Smooth muscle cell of the brain vasculature (primary cell): ENCODE results near the gene CACNA1D.
"Not testable (repeated sequence)": the region's sequence is repeated elsewhere in the genome, so short reads cannot be mapped to it uniquely, and the experiment has no call there.

Source experiments
- DNase-seq: peaks from one replicate; pipeline ENCODE4 v3.0.0-alpha.2; 2012; ENCODE audit warnings: low read depth, low spot score

The CACNA1D gene

DNA sequence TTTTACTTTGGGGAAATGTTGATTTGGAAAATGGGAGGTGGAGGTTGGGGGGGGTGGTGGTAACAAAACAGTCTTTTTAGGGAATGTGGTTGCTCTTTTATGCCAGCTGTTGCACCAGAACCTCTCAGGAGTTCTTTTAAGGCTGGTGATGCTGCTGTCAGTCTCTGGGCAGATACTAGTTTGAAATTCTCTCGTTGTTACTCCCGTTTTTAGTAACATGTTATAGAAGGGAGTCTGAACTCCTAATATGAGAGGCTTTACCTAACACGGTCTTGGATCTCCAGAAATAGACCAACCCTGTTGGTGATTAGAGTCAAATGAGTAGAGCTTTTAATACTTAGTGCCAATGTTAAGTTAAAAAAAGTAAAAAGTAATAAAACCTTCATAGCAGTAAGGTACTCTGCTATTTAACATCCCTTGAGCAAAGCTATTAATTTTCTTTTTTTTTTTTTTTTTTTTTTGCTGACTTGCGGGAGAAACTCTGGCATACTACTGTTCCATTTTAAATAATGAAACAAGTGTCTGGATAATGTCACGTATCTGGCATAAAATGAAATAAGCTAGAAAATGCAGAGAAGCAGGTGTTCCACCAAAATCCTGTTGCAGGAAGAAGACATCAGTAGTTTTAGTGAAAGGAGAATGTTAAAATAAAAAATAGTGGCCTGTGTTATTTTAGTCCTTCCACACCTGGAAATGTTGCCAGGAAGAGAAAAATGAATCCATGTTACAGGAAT is 156.7 kb downstream of the CACNA1D start:
- DNase-seq = no peak

DNA sequence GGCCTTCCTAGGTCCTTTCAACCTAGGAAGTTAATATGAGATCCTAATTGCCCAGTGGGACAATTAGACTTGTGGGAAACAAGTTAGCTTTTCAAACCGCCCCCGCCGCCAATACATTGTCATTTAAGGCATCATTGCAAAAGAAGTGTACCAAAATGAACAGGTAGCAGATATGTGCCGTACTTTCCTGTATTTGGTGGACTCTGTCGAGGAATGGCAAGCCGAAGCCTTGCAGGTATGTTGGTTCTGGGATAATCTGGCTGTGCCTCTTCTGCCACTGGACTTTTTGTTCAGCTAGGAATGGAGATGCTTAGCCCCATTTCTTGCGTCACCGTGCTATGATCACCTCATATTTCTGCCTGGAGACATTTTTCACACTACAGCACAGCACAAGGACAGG is 157.5 kb downstream of the CACNA1D start:
- no peak for DNase-seq

DNA sequence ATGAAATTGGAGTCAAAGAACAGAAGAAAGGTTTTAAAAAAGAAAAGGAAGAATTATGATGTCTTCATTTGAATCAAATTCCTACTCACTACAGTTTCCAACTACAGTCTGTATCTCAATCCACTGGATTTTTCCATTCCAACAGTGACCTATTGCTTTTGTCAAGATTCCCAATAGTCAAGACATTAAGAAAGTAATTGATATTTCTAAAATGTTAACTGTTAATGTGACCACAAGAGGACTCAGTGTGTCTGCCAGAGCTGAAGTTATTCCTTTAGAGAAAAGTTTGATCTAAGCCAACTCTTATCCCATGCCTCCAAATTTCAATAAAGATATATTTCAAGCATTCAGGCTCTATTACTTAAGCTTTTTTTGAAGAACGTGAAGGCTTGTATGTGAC is 163.2 kb downstream of the CACNA1D start:
- no peak for DNase-seq

DNA sequence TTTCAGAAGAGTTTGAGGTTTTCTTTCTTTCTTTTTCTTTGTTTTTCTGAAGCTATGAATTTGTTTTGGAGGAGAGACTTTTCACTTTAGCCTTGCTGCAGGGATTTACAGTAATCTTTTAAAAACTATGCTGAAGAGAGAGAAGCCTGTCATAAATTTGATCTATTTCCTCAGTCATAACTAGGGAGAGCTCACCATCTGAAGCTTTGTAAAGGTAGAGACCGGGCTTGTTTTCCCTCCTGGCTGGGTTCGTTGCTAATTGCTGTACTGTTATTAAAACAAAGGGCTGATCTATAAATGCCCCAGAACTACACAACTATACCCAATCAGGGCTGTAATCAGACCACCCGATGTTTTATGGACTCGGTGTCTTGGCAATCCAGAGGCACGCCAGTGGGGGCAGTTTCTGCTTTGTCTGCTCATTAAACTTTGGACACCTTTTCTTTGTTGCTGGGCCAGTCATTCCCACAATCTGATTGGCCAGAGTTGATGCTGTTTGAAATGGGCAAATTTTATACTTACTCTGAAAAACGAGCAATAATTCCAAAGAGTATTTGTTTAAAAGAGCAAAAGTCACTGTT is 164.3 kb downstream of the CACNA1D start:
- no peak for DNase-seq

DNA sequence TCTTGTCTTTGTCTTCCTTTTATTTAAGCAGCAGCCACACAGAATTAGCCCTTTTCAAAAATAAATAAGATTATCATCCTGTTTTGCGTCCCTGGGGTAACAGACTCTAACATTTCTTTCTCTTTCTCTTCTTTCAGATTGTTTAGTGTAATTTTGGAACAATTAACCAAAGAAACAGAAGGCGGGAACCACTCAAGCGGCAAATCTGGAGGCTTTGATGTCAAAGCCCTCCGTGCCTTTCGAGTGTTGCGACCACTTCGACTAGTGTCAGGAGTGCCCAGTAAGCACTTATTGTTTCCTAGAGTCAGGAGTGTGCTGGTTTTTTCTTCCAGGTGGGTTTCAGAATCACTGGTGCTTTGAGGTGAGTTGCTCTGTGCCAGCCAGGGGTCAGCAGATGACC is 165.6 kb downstream of the CACNA1D start:
- DNase-seq = no peak

DNA sequence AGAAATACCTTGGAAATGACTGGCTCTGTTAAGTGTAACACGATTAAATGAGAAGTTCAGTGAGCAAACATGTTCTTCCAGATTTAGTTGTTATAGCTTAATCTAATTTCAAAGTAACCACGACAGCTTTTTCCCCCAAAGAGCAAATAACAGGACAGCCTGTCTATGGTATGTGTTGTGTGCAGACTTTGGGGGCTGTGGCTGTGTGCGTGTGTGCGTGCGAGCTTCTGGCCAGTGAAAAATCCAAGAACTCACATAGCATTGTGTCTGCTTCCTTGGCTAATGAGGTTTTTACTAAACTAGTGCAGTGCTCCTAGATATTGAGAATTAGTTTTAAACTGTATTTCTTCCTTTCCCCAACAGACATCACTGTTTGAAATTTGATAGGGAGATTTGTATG is 167.1 kb downstream of the CACNA1D start:
- no peak for DNase-seq

DNA sequence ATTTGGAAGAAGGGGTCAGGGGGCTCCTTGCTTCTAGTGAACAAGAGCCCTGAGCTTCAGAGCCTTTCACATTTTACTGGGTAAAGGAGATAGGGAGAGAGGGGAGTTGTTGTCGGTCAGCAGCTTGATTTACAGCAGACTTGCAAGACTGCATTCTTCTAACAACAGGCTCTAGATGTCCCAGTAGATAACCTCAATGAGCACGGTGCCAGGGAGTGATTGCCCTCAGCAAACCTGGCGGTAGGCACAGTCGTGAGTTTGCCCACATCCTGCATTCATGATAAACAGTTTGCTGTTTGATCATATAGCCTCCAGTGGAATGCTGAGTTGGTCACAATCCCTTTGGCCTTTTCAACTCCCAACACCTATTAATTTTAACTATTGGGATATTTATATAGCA is 170.4 kb downstream of the CACNA1D start:
- DNase-seq = not testable (repeated sequence)

DNA sequence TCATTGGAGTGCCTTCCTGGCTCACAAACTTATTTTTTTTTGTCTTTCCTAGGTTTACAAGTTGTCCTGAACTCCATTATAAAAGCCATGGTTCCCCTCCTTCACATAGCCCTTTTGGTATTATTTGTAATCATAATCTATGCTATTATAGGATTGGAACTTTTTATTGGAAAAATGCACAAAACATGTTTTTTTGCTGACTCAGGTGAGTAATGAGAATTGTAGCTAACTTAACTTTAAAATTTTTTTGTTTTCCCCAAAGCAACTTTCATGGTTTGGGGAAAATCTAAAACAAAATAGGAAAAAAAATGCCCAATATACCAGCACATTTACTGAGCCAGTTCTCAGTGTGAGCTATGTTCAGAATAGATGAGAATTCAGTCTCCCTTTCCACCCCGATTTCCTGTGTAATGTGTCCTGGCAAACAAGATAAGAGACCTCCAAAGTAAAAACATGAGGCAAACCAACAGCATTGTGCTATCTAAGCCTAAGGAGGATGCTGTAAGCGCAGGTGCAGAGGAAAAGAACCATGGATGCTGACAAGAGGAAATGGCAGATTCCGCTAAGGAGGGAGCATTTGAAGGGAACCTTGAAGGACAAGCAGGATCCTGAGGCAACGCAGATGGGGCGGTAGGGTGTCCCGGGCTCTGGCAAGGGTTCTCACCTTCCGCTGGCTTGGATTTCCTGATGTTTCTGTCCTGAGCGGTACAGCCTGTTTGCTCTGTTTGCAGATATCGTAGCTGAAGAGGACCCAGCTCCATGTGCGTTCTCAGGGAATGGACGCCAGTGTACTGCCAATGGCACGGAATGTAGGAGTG is 171.4 kb downstream of the CACNA1D start:
- DNase-seq = no peak

DNA sequence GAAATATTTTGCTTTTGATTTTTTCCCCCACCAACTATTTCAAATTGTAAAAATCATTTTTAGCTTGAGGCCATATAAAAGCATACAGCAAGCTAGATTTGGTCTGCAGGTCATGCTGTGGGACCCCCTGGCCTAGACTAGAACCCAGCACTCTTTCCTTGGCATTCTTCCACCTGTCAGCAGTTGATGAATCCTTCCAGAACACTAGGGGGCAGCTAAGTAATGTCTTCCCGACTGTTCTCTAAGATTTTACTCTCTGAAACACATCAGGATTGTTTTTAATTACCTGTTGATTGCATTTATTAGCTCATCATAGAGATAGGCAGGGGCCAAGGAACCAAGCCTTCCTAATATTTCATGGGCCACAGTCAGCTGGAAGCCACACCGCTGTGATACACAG is 174.5 kb downstream of the CACNA1D start:
- no peak for DNase-seq

DNA sequence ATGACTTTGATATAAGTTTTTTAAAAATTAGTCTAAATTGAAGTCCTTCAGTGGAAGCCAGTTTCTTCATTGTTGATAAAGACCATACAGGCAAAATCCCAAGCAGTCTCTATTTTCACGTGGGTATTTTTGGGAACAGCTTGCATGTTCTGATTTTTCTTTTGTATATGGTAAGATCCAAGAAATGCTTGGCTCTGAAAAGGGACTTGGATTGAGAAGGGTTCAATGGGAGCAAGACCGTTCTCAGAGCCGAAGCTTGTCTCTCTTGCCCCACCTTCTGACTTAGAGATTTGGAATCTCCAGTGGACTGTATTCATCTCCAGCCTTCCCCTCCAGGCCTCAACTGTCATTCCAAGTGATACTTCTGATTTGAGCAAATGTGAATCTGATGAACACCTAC is 176.3 kb downstream of the CACNA1D start:
- no peak for DNase-seq

DNA sequence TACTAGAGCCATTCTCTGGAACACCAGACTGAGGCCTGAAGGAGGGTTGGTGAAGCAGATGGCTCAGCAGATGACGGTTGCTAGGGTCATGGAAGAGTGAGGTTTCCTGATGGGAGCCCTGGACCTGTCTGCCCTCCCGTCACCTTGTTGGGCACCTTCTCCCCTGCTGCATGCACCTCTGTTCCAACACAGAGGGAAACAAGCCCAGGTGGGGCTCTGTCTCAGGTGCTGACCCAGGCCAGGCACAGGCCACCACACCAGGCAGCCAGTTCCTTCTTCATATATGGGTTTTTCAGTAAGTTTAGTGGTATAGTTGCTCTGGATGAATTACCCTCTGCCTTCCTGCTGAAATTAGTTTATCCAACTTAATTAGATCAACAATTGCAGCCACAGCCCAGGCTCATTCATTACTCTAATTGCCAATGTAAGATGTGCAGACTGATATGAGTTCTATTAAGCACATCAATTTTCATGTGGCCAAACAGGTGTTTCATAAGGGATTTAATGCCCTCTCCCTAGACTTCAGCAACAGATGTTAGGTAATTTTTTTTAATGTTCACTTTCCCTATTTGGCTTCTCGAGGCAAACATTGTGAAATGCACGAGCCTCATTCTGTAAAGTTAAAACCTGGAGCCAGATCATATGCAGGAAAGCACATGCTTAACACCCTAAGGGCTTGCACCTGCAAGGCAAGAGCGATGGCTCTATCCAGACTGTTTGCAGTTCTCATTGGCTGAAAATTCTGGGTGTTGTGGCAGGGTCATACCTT is 177.0 kb downstream of the CACNA1D start:
- DNase-seq = no peak

DNA sequence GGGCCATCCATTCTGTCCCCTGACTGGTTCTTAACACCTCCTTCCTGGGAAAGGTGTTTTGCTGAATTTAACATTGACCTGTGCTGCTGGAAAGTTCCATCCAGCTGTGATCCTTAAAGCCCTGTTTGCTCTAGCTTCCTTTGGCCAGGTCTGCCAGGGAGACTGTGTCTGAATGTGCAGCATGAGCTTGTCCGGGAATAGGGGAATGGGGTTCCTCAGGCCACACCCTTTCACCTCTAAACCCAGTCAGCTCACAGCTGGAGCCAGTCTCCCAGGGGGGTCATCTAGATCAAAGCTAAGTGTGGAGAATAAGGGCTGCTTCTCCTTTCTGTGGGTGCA is 177.5 kb downstream of the CACNA1D start:
- DNase-seq = no peak

DNA sequence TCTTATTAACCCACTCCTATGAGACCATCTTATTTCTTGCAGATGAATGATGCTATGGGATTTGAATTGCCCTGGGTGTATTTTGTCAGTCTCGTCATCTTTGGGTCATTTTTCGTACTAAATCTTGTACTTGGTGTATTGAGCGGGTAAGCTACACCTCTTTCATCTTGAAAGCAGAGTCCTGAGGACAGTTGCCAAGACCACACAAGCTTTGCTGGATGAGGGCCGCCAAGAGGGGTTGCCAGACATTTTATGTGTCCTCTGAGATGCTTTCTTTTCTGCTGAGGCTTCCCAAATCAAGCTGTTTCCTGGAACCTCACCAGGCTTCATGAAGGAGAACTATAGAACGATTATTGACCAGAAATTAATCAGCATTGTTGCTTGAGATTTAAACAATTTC is 178.6 kb downstream of the CACNA1D start:
- no peak for DNase-seq

DNA sequence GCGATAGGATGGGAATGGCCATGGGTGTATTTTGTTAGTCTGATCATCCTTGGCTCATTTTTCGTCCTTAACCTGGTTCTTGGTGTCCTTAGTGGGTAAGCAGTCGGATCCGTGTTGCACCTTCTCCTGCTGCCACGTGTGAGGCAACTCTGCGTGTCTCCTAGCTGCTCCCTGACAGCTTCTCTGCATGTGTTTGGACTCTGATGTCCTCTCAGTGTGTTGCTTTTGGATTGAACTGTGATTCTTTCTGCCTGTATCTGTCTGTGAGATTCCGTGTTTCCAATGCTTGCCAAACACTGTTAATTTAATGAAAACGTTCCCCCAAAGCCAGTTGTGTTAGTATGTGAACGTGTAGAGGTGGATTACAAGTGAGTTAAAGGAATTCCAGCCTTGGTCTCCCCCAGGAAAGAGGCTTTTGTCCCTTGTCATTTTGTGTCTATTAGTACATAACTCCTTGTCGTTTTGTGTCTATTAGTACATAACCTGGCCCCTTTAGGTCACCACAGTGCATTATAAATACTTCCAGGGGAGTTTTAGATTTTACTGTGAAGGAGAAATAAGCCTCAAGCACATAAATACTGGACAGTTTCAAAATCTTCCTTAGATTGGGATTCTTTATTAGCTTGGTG is 179.4 kb downstream of the CACNA1D start:
- DNase-seq = no peak

DNA sequence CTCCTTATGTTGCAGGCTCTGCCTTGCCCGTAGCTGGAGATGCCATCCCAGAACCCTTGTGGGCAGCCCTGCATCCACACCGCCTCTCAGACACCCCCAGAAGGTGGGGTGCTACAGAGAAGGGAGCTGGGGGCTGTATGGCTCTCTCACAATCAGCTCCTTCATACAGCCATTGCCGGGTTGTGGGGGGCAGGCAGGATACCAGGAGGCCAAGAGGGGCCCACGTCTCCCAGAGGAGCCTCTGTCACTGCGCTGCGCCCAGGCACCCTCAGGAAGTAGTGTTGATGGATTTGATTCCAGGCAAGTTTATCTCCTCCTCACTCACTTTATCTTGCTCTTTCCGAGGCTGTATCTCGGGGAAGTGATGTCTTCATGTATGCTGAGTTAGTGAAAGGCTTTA is 180.2 kb downstream of the CACNA1D start:
- DNase-seq = no peak

DNA sequence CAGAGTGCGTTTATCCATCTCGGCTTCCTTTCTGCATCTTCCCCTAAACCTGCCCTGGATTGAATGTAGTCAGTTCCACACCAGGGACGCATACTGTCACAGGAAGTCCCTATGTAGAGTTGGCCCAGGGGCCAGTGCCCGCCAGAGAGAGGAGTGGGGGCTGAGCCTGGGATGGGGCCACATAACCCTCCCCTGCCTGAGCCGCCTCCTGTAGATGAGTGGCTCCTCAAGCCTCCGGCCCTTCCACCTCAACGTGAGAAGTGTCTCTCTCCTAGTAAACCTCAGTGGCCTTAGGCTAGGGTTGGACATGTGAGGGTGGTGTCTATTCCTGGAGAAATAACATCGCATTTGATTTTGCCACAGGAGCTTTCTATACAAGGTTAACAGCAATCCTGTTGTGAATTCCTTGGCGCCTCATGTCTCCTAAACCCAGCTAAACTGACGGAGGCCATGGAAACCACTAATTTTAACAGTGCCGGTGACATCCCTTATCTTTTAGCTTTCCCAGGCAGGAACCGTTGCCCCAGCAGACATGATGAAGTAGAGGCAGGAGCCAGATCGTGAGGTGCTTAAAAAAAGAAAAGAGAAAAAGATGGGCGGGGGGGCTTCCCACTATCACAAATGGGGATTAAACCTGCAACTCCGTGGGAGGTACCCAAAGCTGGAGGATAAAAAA is 180.7 kb downstream of the CACNA1D start:
- DNase-seq = no peak

DNA sequence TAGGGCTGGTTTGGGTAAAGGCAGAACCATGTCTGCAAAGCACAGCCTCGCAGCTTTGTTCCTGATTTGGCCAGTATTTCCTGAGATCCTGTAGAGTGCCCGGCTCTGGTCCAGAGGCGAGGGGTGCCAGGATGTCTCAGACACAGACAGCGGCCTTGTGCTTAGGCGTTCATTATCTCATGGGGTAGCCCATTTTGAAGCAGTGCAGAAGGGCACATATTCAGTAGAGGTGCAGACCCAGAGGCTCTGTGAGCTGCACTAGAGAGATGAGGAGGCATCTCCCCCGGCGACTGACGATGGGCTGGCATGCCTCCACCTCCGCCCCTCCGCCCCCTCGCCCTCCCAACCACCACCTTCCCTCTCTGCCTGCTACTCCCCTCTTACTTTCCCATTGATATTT is 181.5 kb downstream of the CACNA1D start:
- DNase-seq = no peak

DNA sequence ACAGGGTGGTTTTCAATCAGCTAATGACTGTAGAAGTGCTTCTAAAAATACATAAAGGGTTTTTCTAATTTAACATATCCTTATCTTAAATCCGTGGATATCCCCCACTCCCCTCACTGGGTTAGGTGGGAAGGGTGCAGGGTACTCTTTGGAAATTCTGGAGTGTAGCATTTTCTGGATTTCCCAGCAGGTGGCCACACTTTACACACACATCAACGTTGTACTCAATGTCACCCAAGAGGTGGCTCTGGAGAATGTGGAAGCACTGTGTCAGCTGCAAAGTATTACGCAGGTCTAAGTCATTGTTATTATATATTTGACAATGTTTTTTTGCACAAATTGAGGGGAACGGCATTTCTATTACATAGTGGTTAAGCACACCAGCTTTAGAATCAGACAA is 183.0 kb downstream of the CACNA1D start:
- DNase-seq = no peak

DNA sequence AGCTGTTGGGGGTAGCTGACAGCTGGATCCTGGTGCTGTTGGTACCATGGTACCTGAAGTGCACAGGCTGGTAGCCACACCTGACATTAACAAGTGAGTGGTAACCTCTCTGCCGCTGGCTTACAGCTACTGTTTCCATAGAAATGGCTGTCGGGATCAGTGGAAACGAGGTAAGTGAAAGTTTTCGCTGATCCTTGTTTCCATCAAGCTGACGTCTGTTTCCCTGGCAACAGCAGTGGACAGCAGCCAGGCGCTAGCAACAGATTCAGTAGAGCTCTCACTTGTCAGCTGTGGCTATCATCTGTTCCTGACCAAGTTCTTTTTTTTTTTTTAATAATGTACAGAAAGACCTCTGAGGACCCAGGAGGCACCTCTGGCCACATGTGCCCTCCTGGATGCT is 185.6 kb downstream of the CACNA1D start:
- no peak for DNase-seq

DNA sequence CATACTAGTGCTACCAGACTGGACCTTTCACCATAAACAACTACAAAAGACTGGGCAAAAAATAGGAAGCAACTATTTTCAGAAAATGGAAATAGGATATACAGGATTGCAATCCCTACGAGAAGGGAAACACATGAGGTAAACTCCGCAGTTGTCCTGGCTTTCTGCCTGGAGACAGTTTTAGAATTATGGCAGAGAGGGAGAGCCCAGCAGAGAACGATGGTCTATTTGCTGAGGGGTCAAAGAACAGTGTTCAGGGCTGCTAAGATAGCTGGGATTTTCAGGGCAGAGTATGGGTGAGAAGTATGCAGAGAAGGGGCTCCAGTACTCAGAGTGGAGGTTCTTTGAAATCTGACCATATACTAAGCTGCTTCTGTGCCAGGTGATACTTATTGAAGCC is 188.4 kb downstream of the CACNA1D start:
- no peak for DNase-seq

DNA sequence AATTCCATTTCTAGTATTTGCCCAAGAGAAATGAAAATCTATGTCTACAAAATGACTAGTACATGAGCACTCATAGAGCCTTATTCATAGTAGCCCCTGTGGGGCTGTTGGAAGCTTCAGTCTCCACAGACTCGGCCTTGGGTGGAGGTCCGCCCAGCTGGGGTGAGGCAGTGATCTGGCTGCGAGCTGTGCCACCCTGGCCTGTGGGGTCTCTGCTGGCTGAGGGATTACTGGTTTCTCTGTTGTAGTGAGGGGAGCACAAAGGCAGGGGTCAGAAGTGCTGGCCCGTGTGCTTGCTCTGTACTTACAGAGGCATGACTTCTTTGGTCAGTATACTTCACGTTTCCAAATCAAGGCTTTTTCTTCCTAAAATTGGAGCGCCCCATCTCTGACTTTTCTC is 193.7 kb downstream of the CACNA1D start:
- no peak for DNase-seq
